Hindlimb muscle (tissue), 1 donor: Measurements from ENCODE around the gene TBC1D1. TPM values are rescaled to one million over a fixed set of nuclear protein-coding genes. Genes with fewer than 3 reads are reported as not detected.

Source experiments
- DNase-seq: peaks from one replicate; pipeline ENCODE4 v3.0.0-alpha.2; 2013
- polyA plus RNA-seq: library from polyadenylated mRNA; unstranded; fragments of 120-200 nt; gene quantifications from one replicate; pipeline ENCODE4 v1.2.1, GENCODE V29; 2013; ENCODE audit not compliant: insufficient read length

TBC1D1 gene
- polyA plus RNA-seq, 1 donor, result 51.4 TPM

DNA sequence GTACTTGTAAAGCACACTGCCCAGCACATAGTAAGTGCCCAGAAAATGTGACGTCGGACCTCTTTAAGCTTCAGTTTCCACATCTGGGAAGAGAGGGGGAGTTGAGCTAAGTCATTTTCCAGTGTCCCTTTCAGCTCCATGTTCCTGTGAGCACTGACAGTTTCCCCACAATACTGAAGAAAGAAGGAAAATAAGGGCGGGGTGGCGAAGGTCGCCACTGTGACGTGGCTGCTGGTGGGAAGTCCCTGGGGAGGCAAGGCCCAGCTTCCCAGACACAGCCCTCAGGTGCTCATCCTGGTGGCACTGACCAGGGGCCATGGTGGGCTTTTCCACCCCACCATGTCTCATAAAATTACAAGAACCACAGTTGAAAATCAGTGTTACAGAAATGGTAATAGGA lies 191.1 kb downstream of the TBC1D1 start:
- no peak for DNase-seq

GRCh38 chr4:38082424-38083385 lies 191.8 kb downstream of the TBC1D1 start:
- no peak for DNase-seq

GRCh38 chr4:38084877-38085711 lies 194.2 kb downstream of the TBC1D1 start:
- DNase-seq, result no peak

GRCh38 chr4:38085751-38086150 lies 194.9 kb downstream of the TBC1D1 start:
- no peak for DNase-seq

GRCh38 chr4:38086151-38086848 lies 195.4 kb downstream of the TBC1D1 start:
- DNase-seq, result no peak

DNA sequence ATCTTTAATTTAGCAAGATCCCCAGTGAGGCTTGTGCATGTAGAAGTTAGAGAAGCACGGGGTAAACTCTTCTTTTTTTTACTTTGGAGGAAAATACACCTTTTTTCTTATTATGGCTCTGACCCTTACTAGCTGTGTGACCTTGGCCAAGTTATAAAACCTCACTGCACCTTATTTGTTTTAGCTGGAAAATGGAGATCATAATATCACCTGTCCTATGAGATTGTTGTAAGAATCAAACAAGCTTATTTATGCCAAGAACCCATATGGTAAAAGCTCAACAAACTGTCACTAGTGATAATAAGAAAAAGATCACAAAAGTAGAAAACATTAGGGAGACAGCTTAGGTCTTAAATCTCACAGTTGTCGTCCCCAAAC lies 196.0 kb downstream of the TBC1D1 start:
- no peak for DNase-seq

DNA sequence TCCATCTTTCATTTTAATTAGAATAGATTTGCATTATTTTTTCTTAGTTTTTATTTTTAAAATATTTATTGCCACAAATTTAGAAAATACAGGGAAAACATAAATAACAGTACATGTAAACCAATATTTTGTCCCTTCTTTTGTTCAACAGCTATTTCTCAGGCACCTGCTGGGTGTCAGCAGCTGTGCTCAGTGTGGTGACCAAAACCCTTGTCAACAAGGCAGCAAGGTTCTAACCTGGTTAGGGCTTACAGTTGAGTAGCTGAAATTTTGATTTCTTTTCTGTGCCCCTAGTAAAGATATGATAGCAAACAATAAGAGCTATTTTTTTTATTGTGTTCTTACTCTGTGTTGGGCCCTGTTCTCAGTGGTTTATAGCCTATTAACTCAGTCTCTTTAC lies 197.4 kb downstream of the TBC1D1 start:
- DNase-seq, result no peak

DNA sequence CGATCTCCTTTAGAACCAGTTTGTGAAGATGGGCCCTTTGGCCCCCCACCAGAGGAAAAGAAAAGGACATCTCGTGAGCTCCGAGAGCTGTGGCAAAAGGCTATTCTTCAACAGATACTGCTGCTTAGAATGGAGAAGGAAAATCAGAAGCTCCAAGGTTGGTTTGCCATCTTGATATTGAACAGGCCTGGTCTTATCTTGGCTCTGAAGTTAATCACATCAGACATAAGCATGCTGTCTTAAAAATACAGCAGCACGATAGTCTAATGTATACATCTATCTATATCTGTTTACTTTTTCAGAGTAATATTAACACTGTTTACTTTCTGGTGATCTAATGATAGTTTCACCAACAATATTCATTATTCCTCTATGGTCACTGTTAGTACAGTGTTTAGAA lies 199.1 kb downstream of the TBC1D1 start:
- no peak for DNase-seq

DNA sequence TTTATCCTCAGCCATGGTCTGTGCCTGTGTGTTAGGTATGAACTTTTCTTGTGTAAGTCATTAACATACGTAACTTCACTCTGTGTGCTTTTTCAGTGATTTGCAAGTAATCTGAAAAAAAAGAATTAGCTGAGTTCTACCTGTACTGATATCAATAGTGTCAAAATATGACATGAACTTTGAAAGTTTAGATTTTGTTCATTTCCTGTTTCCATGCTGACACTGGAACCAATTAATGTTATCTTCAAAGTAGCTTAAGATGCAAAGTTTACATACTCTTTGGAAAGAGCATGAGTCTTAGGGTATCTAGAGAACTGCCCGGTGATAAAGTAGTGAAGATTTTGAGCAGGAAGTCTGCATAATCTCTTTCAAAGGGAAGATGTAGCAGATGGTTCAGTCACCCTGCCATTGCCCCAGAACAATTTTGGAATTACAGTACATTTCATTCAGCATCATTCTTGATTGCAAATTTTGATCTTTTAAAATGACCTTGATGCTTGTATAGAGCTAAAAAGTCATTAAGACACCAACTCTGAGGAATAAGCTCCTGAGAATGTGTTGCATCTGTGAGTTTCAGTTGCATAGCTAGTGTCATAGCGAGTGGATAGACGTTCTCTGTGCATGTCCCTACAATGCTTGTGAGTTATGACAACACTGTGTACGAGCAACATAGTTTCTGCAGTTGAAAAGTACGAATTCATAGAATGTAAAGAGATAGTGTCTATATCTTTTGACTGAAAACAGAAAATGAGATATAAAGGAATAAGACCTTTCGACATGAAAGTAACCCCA lies 199.8 kb downstream of the TBC1D1 start:
- DNase-seq, result no peak

DNA sequence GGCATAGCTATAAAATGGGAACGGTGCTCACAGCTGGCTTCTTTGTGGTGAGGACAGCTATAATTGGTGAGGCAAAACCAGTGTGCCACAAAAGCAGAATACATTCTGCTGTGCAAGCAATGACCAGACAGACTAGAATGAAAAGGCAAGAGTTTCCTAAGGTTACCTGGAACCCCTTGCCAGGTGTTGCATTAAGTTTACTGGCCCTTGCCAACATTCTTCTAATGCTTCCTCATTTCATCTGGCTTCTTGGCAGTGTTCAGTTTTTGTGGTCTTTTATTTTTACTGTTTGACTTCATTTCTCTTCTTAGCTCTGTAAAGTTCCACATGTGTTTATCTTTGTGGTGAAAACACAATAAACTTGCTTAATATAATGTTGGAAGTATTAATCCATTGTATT lies 200.8 kb downstream of the TBC1D1 start:
- DNase-seq, result no peak

DNA sequence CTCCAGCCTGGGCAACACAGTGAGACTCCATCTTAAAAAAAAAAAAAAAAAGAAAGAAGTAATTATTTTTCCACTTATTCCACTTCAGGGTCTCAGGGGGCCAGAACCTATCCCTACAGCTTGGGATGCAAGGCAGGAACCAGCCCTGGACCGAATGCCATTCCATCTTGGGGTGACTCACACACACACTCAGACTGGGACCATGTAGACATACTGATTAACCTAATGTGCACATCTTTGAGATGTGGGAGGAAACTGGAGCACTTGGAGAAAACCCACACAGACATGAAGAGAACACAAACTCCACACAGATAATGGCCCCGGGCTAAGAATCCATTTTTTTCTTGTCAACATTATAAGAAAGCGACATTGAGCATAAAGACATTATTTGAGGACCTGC lies 201.8 kb downstream of the TBC1D1 start:
- DNase-seq, result no peak

DNA sequence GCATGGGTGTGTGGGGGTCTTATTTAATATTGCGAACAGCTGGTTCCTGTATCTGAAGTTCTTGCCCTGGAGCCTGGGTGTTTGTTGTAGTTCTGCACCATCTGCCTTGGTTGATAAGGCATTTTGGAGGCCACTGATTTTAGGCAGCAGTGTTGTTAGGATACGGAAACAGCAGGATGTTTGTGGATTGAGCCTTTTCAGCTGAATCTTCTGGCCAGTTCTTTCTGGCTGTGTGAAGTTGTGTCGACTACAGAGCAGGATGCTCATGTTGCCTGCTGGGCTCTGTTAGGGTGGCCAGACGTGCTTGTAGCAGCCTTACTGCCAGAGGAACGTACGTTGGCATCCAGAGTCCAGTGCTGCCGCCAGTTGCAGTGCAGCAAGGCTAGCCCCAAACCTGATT lies 203.5 kb downstream of the TBC1D1 start:
- no peak for DNase-seq

DNA sequence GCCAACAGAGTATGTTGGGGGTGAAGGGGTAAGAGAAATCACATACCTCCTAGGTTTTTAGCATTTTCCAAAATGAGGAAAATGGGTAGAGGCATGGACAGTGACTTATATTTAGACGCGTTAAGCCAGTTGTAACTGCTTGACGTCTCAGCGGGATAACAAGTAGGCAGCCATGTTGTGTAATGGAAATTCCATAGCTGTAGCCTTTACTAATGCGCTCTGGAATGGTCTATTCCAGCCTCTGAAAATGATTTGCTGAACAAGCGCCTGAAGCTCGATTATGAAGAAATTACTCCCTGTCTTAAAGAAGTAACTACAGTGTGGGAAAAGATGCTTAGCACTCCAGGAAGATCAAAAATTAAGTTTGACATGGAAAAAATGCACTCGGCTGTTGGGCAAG lies 204.8 kb downstream of the TBC1D1 start:
- DNase-seq, result no peak

GRCh38 chr4:38097818-38098217 lies 206.9 kb downstream of the TBC1D1 start:
- no peak for DNase-seq

- no peak for DNase-seq
Observed at GRCh38 chr4:38099020-38099600, 208.2 kb downstream of the TBC1D1 start.

DNA sequence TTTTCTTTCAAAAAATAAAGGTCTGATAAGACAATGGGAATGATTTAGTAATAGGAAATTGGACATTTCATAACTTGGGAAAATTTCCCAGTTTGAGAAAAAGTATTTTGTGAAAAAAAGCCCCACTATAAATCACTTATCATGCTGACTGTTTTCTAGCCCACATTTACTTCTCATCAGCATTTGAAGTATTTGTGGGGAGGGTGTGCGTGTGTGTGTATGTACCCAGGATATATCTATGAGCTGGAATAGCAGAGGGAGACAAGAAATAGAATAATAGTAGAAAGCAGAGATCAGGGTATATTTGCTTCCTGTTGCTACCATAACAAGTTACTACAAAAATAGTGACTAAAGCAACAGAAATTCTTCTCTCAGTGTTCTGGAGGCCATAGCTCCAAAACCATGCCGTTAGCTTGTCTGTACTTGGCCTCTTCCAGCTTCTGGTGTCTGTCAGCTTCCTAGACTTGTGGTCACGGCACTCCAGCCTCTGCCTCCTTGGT lies 209.1 kb downstream of the TBC1D1 start:
- DNase-seq, result no peak

GRCh38 chr4:38100474-38101255 lies 209.8 kb downstream of the TBC1D1 start:
- no peak for DNase-seq

DNA sequence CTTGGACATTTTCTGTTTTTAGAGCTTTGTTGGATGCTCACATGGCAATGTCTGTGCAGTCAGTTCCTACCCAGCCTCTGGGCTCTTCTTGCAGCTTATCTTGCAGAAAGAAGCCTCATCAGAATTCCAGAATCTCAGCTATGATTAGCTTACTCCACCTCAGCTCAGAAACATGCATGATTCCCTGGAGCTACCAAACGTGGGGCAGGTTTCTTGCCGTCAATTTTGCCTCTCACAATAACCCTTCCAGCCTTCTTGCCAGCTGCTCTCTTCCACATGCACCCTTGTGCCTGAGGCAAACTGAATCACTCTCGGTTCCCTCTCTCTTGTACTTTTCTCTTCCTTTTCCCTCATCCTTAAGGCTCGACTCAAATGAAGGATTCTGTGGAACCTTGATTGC lies 210.7 kb downstream of the TBC1D1 start:
- no peak for DNase-seq

DNA sequence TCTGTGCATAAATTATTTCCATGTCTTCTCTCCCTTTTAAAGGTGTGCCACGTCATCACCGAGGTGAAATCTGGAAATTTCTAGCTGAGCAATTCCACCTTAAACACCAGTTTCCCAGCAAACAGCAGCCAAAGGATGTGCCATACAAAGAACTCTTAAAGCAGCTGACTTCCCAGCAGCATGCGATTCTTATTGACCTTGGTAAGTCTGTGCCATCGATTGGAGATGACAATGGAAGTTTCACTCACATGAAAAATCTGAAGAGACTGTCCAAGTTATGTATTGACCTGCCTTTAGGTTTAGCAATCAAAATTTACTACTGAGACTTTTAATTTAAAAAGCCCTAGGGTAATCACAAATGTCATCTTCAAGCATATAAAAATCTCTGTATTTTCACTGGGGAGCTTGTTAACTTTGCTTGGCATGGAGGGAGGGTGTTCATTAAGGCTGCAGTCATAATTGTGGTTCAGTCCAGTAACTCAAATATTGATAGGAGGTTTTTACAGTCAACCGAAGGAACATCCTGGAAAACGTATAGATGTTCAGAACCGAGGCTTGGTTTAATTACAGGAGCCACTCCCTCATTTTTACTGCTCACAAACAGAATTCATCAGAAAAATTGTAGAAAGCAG lies 212.2 kb downstream of the TBC1D1 start:
- no peak for DNase-seq
